ENCODE data around the gene MCTP1. TPM values are rescaled to one million over a fixed set of nuclear protein-coding genes. Genes with fewer than 3 reads are reported as not detected.

Gene MCTP1
- total RNA-seq, 1 experiment from 2014 or later: 0.44 TPM

DNA sequence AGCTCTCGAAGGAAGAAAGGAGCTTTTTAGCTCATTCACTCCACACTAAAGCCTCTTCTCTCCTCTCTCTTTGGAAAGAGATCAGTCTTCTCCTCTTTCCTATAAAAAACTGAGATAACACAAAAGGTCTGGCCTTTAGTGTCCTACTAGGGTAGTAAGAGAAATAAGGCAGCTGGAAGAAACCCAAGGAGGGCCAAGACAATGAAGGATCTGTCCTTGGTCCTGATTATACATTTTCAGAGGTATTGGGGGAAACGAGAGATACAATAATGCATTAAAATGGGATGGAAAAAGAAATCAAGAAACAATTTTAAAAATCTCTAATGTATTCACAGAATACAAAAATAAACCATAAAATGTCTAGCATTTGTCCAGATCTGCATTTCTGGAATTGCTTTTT lies 482.4 kb downstream of the MCTP1 start:
- no peaks in the 10 kb centered on the region for H3K9me3 ChIP-seq (ENCODE audit: control insufficient read depth in 1 of 2, insufficient read depth in 1 of 2, low read depth in 1 of 2, low read length in 2 of 2)
- no peak overlapping the region for H3K27ac ChIP-seq (ENCODE audit: low read depth, low read length)
- no peaks in the 10 kb centered on the region for H4K20me1 ChIP-seq (ENCODE audit: insufficient read depth)
- H3K79me2 ChIP-seq (ENCODE audit: insufficient read depth, low read length): no peaks in the 10 kb centered on the region
- no peak overlapping the region for H3K4me2 ChIP-seq (ENCODE audit: low read length)
- no peaks in the 10 kb centered on the region for H3K9me2 ChIP-seq (ENCODE audit: insufficient read depth)
- RAD21 ChIA-PET (ENCODE audit: low non-redundant PET in 1 of 2, low total read pairs in 2 of 2, uncharacterized antibody in 2 of 2, unreplicated experiment in 2 of 2): no interaction called here
- CTCF ChIA-PET: no interaction called here
- intact Hi-C loops (cut with micrococcal nuclease): no loop called here
- POLR2A ChIA-PET: no interaction called here
- BruUV-seq (replicated peaks): no TSS peak
- H3K36me3 ChIP-seq (ENCODE audit: control insufficient read depth in 1 of 2, insufficient read depth in 2 of 2, low read length in 2 of 2): no peaks in the 10 kb centered on the region
- no peak for ATAC-seq
- no peak overlapping the region for H3K9ac ChIP-seq (ENCODE audit: low read length)
- no peaks in the 10 kb centered on the region for H3K27me3 ChIP-seq (ENCODE audit: insufficient read depth, low read length)
- DNase-seq (ENCODE audit: low read depth, low spot score): no peak
- H3K4me1 ChIP-seq (ENCODE audit: control insufficient read depth in 1 of 2, insufficient read depth in 2 of 2, low read length in 2 of 2): no peaks in the 10 kb centered on the region
- no peak overlapping the region for H2AFZ ChIP-seq (ENCODE audit: low read depth, low read length, poor library complexity, severe bottlenecking)
- no peak overlapping the region for H3K4me3 ChIP-seq (replicated peaks in 1 of 2; ENCODE audit: low read depth in 1 of 2, low read length in 2 of 2)
- no peak for TF ChIP-seq SRF (IDR thresholded peaks at IDR 0.05; ENCODE audit: low read depth)
- TF ChIP-seq, protein P1, sequence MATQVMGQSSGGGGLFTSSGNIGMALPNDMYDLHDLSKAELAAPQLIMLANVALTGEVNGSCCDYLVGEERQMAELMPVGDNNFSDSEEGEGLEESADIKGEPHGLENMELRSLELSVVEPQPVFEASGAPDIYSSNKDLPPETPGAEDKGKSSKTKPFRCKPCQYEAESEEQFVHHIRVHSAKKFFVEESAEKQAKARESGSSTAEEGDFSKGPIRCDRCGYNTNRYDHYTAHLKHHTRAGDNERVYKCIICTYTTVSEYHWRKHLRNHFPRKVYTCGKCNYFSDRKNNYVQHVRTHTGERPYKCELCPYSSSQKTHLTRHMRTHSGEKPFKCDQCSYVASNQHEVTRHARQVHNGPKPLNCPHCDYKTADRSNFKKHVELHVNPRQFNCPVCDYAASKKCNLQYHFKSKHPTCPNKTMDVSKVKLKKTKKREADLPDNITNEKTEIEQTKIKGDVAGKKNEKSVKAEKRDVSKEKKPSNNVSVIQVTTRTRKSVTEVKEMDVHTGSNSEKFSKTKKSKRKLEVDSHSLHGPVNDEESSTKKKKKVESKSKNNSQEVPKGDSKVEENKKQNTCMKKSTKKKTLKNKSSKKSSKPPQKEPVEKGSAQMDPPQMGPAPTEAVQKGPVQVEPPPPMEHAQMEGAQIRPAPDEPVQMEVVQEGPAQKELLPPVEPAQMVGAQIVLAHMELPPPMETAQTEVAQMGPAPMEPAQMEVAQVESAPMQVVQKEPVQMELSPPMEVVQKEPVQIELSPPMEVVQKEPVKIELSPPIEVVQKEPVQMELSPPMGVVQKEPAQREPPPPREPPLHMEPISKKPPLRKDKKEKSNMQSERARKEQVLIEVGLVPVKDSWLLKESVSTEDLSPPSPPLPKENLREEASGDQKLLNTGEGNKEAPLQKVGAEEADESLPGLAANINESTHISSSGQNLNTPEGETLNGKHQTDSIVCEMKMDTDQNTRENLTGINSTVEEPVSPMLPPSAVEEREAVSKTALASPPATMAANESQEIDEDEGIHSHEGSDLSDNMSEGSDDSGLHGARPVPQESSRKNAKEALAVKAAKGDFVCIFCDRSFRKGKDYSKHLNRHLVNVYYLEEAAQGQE (IDR thresholded peaks at IDR 0.05; ENCODE audit: low read depth): peak; percentile 68

DNA sequence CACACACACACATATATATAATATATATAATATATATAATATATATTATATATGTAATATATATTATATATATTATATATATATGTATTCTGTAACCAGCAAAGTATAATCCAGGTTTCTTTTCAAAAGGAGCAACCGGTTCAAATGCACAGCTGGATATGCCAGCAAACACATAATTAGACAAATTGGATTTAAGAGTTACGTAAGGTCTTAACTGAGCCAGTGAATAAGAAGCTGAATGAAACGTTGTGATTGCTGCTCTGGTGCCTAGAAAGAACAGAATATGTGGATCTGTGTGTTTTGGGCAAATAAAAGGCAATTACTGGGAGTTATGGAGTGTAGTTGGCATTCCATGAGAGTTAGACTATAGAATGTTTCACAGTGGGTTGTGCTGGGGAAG lies 488.3 kb downstream of the MCTP1 start:
- Histone ChIP-seq H3K4me1 (ENCODE audit: control insufficient read depth in 1 of 2, insufficient read depth in 2 of 2, low read length in 2 of 2) (peaks cover 0 to 5% of the 10 kb centered on the region in 2 experiments; a peak in 1 of 4 replicates), H4K20me1 (ENCODE audit: insufficient read depth) (no peaks in the 10 kb centered on the region), H3K4me2 (ENCODE audit: low read length) (no peak overlapping the region), H3K27ac (ENCODE audit: low read depth, low read length) (no peak overlapping the region), H3K36me3 (ENCODE audit: control insufficient read depth in 1 of 2, insufficient read depth in 2 of 2, low read length in 2 of 2) (no peaks in the 10 kb centered on the region), H3K9me2 (ENCODE audit: insufficient read depth) (no peaks in the 10 kb centered on the region), H2AFZ (ENCODE audit: low read depth, low read length, poor library complexity, severe bottlenecking) (no peak overlapping the region), H3K27me3 (ENCODE audit: insufficient read depth, low read length) (no peaks in the 10 kb centered on the region), H3K4me3 (replicated peaks in 1 of 2; ENCODE audit: low read depth in 1 of 2, low read length in 2 of 2) (no peak overlapping the region), H3K9ac (ENCODE audit: low read length) (no peak overlapping the region), H3K79me2 (ENCODE audit: insufficient read depth, low read length) (no peaks in the 10 kb centered on the region), H3K9me3 (ENCODE audit: control insufficient read depth in 1 of 2, insufficient read depth in 1 of 2, low read depth in 1 of 2, low read length in 2 of 2) (no peaks in the 10 kb centered on the region)
- DNase-seq (ENCODE audit: low read depth, low spot score): no peak
- ChIA-PET CTCF (no interaction called here), RAD21 (ENCODE audit: low non-redundant PET in 1 of 2, low total read pairs in 2 of 2, uncharacterized antibody in 2 of 2, unreplicated experiment in 2 of 2) (no interaction called here), POLR2A (no interaction called here)
- BruUV-seq (replicated peaks): no TSS peak
- intact Hi-C loops (cut with micrococcal nuclease): no loop called here
- ATAC-seq: no peak
- TF ChIP-seq ELF1 (IDR thresholded peaks at IDR 0.05; ENCODE audit: borderline replicate concordance, low read depth) (no peak), JUND (IDR thresholded peaks at IDR 0.05) (no peak), SRF (IDR thresholded peaks at IDR 0.05; ENCODE audit: low read depth) (no peak), SIN3A (IDR thresholded peaks at IDR 0.05; ENCODE audit: low read depth) (no peak), CBX3 (IDR thresholded peaks at IDR 0.05; ENCODE audit: low read depth) (no peak), CEBPB (IDR thresholded peaks at IDR 0.05; ENCODE audit: low read depth) (no peak), ZFX (IDR thresholded peaks at IDR 0.05) (no peak), FOSL1 (IDR thresholded peaks at IDR 0.05; ENCODE audit: low read depth) (no peak), TCF7L2 (IDR thresholded peaks at IDR 0.05; ENCODE audit: borderline replicate concordance, extremely low read depth, insufficient read depth, insufficient read length) (no peak)
- TF ChIP-seq, protein P2, sequence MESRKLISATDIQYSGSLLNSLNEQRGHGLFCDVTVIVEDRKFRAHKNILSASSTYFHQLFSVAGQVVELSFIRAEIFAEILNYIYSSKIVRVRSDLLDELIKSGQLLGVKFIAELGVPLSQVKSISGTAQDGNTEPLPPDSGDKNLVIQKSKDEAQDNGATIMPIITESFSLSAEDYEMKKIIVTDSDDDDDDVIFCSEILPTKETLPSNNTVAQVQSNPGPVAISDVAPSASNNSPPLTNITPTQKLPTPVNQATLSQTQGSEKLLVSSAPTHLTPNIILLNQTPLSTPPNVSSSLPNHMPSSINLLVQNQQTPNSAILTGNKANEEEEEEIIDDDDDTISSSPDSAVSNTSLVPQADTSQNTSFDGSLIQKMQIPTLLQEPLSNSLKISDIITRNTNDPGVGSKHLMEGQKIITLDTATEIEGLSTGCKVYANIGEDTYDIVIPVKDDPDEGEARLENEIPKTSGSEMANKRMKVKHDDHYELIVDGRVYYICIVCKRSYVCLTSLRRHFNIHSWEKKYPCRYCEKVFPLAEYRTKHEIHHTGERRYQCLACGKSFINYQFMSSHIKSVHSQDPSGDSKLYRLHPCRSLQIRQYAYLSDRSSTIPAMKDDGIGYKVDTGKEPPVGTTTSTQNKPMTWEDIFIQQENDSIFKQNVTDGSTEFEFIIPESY (IDR thresholded peaks at IDR 0.05; ENCODE audit: extremely low read depth, insufficient replicate concordance, low read length): no peak
- TF ChIP-seq, protein P3, sequence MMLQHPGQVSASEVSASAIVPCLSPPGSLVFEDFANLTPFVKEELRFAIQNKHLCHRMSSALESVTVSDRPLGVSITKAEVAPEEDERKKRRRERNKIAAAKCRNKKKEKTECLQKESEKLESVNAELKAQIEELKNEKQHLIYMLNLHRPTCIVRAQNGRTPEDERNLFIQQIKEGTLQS (IDR thresholded peaks at IDR 0.05): no peak
- TF ChIP-seq, protein P1 (IDR thresholded peaks at IDR 0.05; ENCODE audit: low read depth): no peak

All from HCT116 (cell line).